Vagina (tissue), 2 donors: ENCODE data around the gene MAGEB1. TPM values are rescaled to one million over a fixed set of nuclear protein-coding genes. Genes with fewer than 3 reads are reported as not detected.

Experiments
- DNase-seq, 2 donors: peaks; one replicate each; pipeline ENCODE4 v3.0.0-alpha.2; 2017; ENCODE audit errors: extremely low spot score in 2 of 2
- H3K27ac ChIP-seq: fragments of 200-600 bp; sonication (generic); one replicate; pipeline ENCODE4 v1.5.1; 2019
- H3K27me3 ChIP-seq: fragments of 200-600 bp; sonication (generic); one replicate; pipeline ENCODE4 v1.5.1; 2019
- H3K36me3 ChIP-seq, 2 donors: fragments of 200-600 bp; sonication (generic); one replicate each; pipeline ENCODE4 v1.5.1; 2017 to 2019
- H3K4me1 ChIP-seq: fragments of 200-600 bp; sonication (generic); one replicate; pipeline ENCODE4 v1.5.1; 2019
- H3K4me3 ChIP-seq, 2 donors: fragments of 200-600 bp; sonication (generic); 1 replicate in 1 of 2; 2 replicates in 1 of 2; pipeline ENCODE4 v1.5.1; 2016 to 2019
- H3K9me3 ChIP-seq: fragments of 200-600 bp; sonication (generic); one replicate; pipeline ENCODE4 v1.5.1; 2019
- CTCF ChIP-seq, 3 experiments: fragments of 450-650 bp in 2 of 3; fragments of 200-600 bp in 1 of 3; sonication (generic) in 1 of 3; IDR thresholded peaks; one replicate each; pipeline ENCODE4 v1.5.1; 2017 to 2019; ENCODE audit warnings: antibody characterized with exemption in 3 of 3, mild to moderate bottlenecking in 2 of 3, moderate library complexity in 2 of 3
- POLR2A ChIP-seq, 2 donors: fragments of 450-650 bp; IDR thresholded peaks; one replicate each; pipeline ENCODE4 v1.6.1; 2017; ENCODE audit warnings: antibody characterized with exemption in 2 of 2, mild to moderate bottlenecking in 2 of 2, moderate library complexity in 2 of 2
- POLR2AphosphoS5 ChIP-seq, 2 donors: sonication (generic); formaldehyde crosslinking; IDR thresholded peaks; one replicate each; pipeline ENCODE4 v1.9.0; 2017; ENCODE audit warnings: antibody characterized with exemption in 2 of 2, mild to moderate bottlenecking in 2 of 2, low read depth in 1 of 2; ENCODE audit not compliant: insufficient read depth in 1 of 2
- intact Hi-C: fragments of 100-400 bp; cut with DNase I; formaldehyde crosslinking; loops from one replicate; pipeline ENCODE4 v1.15.1; 2023
- total RNA-seq: library from RNA; depleted of rRNA; stranded (reverse); fragments of >200 nt; gene quantifications from one replicate; pipeline ENCODE4 v1.2.3, GENCODE V29; 2016

MAGEB1 gene
- total RNA-seq, 1 donor from 2014 or later: not detected

- no peak for DNase-seq
- H3K27ac ChIP-seq: no peak overlapping the region
- TF ChIP-seq POLR2AphosphoS5 (IDR thresholded peaks at IDR 0.05; ENCODE audit: insufficient read depth in 1 of 2, low read depth in 1 of 2): no peak
- TF ChIP-seq POLR2A (IDR thresholded peaks at IDR 0.05): no peak
- no peak for TF ChIP-seq CTCF (IDR thresholded peaks at IDR 0.05)
- no peaks in the 10 kb centered on the region for H3K36me3 ChIP-seq
- H3K27me3 ChIP-seq: no peaks in the 10 kb centered on the region
- H3K9me3 ChIP-seq: no peaks in the 10 kb centered on the region
- intact Hi-C loops: no loop called here
- no peaks in the 10 kb centered on the region for H3K4me1 ChIP-seq
- no peak overlapping the region for H3K4me3 ChIP-seq
These were observed 27.6 kb upstream of the MAGEB1 start for GRCh38 chrX:30219372-30219771.

- Histone ChIP-seq H3K27me3 (no peaks in the 10 kb centered on the region), H3K9me3 (no peaks in the 10 kb centered on the region), H3K27ac (no peak overlapping the region), H3K4me1 (no peaks in the 10 kb centered on the region), H3K4me3 (no peak overlapping the region), H3K36me3 (no peaks in the 10 kb centered on the region)
- DNase-seq: no peak
- intact Hi-C loops: no loop called here
- TF ChIP-seq POLR2AphosphoS5 (IDR thresholded peaks at IDR 0.05; ENCODE audit: insufficient read depth in 1 of 2, low read depth in 1 of 2) (no peak), POLR2A (IDR thresholded peaks at IDR 0.05) (no peak), CTCF (IDR thresholded peaks at IDR 0.05) (no peak)
These were observed 26.3 kb upstream of the MAGEB1 start for GRCh38 chrX:30220661-30221060.

- intact Hi-C loops: no loop called here
- H3K4me3 ChIP-seq: no peak overlapping the region
- H3K27me3 ChIP-seq: no peaks in the 10 kb centered on the region
- no peak for DNase-seq
- no peaks in the 10 kb centered on the region for H3K36me3 ChIP-seq
- no peak overlapping the region for H3K27ac ChIP-seq
- H3K9me3 ChIP-seq: no peaks in the 10 kb centered on the region
- TF ChIP-seq POLR2AphosphoS5 (IDR thresholded peaks at IDR 0.05; ENCODE audit: insufficient read depth in 1 of 2, low read depth in 1 of 2): no peak
- TF ChIP-seq CTCF (IDR thresholded peaks at IDR 0.05): no peak
- no peak for TF ChIP-seq POLR2A (IDR thresholded peaks at IDR 0.05)
- H3K4me1 ChIP-seq: no peaks in the 10 kb centered on the region
These were observed 22.4 kb upstream of the MAGEB1 start for GRCh38 chrX:30224536-30224935.

GRCh38 chrX:30228526-30228925 lies 18.4 kb upstream of the MAGEB1 start:
- H3K27me3 ChIP-seq: no peaks in the 10 kb centered on the region
- no peak for DNase-seq
- no peaks in the 10 kb centered on the region for H3K9me3 ChIP-seq
- no peak overlapping the region for H3K27ac ChIP-seq
- H3K4me1 ChIP-seq: no peaks in the 10 kb centered on the region
- TF ChIP-seq CTCF (IDR thresholded peaks at IDR 0.05) (no peak), POLR2AphosphoS5 (IDR thresholded peaks at IDR 0.05; ENCODE audit: insufficient read depth in 1 of 2, low read depth in 1 of 2) (no peak), POLR2A (IDR thresholded peaks at IDR 0.05) (no peak)
- H3K36me3 ChIP-seq: no peaks in the 10 kb centered on the region
- intact Hi-C loops: no loop called here
- no peak overlapping the region for H3K4me3 ChIP-seq

GRCh38 chrX:30230395-30230794 lies 16.6 kb upstream of the MAGEB1 start, which contains the start of gene MAGEB3:
Gene MAGEB3, plus strand, starts transcription at chrX:30230657. Its CDS starts 5,268 bp downstream, at chrX:30235925.
- H3K9me3 ChIP-seq: no peaks in the 10 kb centered on the region
- H3K4me3 ChIP-seq: no peak within 1 kb of the TSS
- intact Hi-C loops: no loop called here
- no peak for DNase-seq
- TF ChIP-seq CTCF (IDR thresholded peaks at IDR 0.05): no peak
- no peak for TF ChIP-seq POLR2AphosphoS5 (IDR thresholded peaks at IDR 0.05; ENCODE audit: insufficient read depth in 1 of 2, low read depth in 1 of 2)
- TF ChIP-seq POLR2A (IDR thresholded peaks at IDR 0.05): no peak
- no peak within 1 kb of the TSS for H3K27ac ChIP-seq
- H3K36me3 ChIP-seq: no peaks in the 10 kb centered on the region
- no peaks in the 10 kb centered on the region for H3K27me3 ChIP-seq
- H3K4me1 ChIP-seq: no peaks in the 10 kb centered on the region
